GM18870 (cell line): ENCODE data around the gene OSCAR.

Experiments used
- ATAC-seq: cut with Tn5 transposase; IDR thresholded peaks from one replicate; pipeline ENCODE4 v1.9.1; 2021; ENCODE audit warnings: moderate library complexity; ENCODE audit not compliant: unreplicated experiment

The OSCAR gene

DNA sequence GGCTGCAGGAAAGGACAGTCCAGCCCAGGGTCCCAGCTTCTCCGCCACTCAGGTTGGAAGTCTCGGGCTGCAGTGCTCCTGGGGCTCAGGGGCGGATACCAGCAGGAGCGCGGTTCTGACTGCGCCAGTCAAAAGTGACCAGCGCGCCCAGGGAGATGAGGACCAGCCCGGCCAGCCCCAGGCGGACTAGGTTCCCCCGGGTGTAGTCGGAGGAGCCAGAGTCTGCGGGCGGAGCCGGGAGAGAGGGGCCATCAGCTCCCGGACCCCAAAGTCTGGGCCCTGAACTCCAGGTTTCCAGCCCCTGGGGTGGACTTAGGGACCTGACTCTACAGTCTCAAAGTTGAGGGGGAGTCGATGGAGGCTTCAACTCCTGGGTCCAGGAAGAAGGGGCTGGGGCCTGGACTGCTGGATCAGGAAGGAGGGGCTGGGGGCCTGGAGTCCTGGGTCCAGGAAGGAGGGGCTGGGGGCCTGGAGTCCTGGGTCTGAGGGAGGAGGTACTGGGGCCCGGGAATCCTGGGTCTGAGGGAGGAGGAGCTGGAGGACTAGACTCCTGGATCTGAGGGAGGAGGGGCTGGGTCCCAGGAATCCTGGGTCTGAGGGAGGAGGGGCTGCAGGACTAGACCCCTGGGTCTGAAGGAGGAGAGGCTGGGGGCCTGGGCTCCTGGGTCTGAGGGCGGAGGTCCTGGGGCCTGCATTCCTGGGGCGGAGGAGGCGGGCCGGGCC lies 5.3 kb downstream of the OSCAR start:
- ATAC-seq: no peak

DNA sequence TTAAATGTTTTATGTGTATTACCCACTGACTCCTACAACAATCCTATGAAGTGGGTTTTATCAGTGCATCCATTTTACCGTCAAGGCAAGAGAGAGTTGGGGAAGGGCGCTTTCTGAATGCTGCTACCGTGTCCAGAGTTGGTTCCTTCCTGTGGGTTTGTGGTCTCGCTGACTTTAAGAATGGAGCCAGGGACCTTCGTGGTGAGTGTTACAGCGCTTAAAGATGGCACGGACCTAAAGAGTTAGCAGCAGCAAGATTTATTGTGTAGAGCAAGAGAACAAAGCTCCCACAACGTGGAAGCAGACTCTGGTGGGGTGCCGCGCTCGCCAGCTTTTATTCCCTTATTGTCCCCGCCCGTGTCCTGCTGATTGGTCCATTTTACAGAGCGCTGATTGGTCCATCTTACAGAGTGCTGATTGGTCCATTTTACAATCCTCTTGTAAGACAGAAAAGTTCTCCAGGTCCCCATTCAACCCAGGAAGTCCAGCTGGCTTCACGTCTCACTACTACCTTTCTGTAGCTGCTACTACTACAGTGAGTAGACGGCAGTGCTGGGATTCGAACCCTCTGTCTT lies 6.1 kb downstream of the OSCAR start:
- no peak for ATAC-seq

DNA sequence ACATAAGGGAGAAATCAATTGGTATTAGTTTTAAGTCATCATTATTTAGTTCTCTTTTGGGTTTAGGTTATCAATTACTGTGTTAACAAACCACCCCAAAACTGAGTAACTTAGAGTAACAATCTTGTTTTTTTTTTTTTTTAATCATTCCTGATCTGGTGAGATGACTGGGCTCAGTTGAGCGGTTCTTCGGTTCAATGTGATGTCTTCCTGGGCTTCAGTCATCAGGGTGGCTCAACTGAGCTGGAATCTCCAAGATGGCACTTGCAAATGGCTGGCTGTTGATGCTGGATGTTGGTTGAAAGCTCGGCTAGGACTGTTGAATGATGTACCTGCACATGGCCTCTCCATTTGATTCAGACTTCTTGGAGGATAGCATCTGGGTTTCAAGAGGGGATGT lies 16.2 kb downstream of the OSCAR start:
- ATAC-seq: no peak

DNA sequence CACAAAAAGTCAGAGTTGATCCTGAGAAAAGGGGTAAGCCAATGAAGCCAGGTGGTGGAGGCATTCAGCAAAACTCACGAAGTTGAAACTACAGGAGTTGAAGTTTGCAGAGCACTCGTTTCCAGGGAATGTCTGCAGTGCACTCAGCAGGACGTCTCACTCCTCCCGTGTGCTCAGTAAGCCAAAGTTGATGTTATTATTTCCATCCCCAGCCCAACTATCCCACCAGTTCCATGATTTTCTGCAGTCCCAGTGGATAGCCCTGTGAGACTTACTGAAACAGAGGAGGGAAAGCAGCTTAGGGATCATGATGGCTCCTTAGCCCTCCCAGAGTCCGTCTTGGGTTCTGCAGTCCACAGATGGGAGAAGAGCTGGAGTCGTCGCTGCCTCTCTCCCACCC lies 19.6 kb downstream of the OSCAR start, which contains the start of gene TARM1:
TARM1 (minus strand) TSS at position 334 of the 400 bp plus-strand sequence; CDS start at position 309, 25 bp downstream.
- ATAC-seq: no peak

DNA sequence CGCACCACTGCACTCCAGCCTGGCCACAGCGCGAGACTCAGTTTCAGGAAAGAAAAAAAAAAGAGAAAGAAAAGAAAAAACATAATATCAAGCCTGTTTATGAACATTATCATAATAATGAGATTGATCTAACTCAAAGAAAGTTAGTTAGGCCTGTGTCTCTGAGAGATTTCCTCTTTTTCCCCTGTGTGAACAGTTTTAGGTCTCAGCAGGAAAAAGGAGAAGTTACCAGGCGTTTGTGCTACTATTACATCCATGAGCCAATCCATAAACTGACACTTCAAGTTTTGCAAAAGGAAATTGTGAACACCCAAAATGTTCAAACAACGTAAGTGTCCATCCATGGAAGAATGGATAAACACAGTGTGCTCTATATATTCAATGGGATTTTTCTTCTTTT lies 23.3 kb downstream of the OSCAR start:
- ATAC-seq: no peak

DNA sequence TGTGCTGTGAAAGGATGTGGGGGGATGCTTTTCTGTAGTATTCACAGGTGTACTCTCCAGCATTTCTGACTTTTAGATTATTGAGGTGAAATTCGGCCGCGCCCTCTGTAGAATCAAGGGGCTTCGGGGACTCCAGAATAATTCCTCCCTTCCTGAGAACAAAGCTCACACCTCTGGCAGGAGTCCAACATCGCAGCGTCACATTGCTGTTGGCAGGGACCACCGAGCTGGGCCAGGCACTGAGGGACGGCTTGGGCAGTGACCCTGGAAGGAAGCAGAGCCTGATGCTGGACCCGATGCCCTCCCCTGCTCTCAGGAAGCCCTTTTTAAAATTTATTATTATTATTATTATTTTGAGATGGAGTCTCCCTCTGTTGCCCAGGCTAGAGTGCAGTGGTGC lies 25.8 kb downstream of the OSCAR start:
- ATAC-seq: no peak

DNA sequence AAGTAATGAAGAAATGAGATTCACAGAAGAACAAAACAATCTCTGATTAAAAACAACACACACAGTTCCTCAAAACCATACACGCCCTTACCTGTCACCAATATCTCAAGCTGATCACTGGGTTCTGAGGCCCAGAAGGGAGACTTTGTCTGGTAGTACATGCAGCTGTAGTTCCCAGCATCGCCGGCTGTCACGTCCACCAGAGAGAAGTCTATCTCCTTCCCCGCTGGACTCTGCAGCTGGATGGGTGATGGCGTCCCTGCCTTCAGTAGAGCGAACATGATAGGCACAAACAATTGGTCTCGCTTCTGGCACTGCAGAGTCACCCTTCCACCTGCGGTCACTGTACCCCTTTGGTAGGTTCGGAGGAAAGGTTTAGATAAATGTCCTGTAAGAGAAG lies 26.8 kb downstream of the OSCAR start:
- ATAC-seq: no peak

DNA sequence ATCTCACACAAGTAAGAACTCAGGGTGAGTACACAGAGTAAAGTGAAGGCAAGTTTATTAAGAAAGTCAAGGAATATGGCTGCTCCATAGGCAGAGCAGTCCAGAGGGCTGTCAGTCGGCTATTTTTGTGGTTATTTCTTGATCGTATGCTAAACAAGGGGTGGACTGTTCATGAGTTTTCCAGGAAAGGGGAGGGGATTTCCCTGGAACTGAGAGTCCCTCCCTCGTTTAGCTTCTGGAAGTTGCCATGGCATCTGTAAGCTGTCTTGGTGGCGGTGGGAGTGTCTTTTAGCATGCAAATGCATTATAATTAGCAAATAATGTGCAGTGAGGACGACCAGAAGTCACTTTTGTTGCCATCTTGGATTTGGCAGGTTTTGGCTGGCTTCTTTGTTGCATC lies 31.1 kb downstream of the OSCAR start:
- no peak for ATAC-seq

DNA sequence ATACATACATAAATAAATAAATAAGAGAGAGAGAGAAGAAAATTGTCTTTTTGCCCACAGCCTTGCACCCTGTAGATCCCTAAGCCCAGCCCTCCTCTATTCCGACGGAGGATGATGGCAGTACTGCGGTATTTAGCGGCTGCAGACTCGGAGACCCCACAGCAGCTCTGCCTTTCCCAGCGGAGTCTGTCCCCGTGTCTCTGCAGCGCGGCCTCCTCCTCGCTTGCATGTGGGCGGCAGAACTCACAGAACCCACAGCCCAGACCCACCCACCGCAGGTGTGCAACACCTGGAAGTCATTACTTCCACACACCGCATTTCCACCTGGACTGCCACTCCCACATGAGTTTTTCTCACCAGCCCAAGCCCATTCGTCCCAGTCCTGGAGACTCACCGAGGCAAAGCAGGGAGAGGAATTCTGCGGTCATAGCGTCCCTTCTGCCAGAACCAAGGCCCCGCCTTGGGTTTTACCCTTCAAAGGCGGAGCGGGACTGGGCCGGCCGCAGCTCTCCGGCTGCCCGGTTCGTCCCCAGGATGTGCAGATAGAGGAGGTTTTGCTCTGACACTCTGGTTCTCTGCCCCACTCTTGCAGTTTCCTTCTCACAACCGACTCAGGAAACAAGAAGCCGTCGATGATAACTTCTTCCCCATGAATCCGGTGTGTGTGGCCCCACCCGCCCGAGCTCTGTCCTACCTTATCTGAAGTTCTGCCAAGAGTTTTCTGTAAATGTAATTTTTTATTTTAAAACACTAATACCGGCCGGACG lies 37.1 kb downstream of the OSCAR start, which contains the start of gene VSTM1:
VSTM1 (minus strand) TSS at position 548 of the 767 bp plus-strand sequence; CDS start at position 428, 120 bp downstream.
- no peak for ATAC-seq

DNA sequence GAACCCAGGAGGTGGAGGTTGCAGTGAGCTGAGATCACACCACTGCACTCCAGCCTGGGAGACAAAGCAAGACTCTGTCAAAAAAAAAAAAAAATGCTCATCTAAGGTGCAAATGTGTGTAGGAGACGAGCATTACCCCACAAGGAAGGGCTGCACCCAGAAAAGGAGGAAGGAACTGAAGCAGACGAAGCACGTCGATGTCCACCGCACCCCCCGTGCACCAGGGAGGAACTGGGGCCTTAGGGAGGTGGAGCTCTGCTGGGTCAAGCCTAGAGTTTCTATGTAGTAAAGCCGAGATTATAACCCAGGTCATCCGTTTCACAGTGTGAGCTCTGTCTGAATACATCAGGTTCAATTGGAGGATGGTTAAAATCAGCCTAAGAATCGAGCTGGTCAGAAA lies 38.0 kb downstream of the OSCAR start:
- no peak for ATAC-seq

DNA sequence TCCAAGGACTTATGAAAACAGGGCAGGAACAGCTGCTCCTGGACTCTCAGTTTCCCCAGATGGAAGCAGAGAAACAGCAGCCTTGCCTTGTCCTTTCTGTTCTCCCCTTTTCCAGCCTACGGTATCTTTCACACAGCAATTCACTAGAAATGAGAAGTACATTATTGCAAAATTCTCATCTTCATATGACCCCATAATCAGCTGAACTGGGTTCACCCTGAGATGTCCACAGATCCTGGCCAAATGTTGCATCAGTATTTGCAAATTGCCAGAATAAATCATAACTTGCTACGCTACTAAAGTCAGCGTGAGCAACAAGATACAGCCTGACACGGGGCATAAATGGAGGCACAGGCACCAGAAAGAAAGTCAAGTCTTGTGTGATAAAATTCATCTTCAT lies 53.0 kb downstream of the OSCAR start:
- ATAC-seq: no peak

DNA sequence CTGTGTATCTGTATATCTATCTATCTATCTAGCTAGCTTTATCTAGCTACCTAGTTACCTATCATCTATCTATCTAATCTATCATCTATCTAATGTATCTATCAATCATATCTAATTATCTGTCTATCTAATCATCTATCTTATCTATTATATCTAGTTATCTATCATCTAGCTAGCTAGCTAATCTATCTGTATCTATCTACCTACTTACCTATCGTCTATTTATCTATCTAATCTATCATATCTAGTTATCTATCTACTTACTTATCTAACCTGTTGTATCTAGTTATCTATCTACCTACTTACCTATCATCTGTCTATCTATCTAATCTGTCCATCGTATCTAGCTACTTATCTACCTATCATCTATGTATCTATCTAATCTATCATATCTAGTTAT lies 54.8 kb downstream of the OSCAR start:
- no peak for ATAC-seq
